GM19372 (cell line): ENCODE data around the gene WASF3.

ENCODE experiments used
- ATAC-seq: cut with Tn5 transposase; IDR thresholded peaks from one replicate; pipeline ENCODE4 v1.9.1; 2021; ENCODE audit warnings: mild to moderate bottlenecking, low read depth, moderate library complexity; ENCODE audit not compliant: unreplicated experiment

The WASF3 gene

DNA sequence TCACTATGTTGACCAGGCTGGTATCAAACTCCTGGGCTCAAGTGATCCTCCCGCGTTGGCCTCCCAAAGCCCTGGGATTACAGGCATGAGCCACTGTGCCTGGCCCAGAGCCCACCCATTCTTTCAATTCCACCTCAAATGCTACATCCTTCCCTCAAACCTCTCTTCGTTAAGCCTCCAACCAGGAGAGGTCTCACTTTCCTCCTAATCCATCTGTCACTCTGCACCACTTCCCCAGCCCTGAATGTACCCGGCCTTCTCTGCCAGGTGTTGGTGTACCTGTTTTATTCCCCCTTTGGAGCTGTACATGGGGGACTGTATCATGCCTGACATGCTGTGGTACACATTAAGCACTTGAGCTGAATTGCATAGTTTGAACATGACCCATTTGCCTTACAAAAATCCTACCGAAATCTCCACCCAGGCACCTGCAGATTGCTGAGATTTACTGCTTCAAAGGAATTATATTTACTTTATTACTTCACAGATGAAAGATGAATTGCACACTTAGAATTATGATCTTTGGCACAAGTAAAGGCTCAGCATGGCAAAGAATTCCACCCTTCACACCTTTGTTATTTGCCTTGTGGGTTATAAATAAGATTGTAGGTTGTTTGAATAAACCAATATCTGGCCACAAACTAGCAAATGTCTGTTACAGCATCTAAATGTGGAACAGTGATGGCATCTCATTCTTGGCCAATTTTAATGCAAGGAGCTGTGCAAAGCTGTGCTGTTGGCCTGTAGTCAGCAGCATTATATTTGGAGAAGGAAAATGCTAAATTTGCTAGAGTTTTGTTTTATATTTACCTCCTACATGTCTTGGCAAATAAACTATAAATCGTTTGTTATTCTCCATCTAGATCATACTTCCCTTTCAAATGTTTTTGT, 15.6 kb upstream of the WASF3 start:
- ATAC-seq = no peak

DNA sequence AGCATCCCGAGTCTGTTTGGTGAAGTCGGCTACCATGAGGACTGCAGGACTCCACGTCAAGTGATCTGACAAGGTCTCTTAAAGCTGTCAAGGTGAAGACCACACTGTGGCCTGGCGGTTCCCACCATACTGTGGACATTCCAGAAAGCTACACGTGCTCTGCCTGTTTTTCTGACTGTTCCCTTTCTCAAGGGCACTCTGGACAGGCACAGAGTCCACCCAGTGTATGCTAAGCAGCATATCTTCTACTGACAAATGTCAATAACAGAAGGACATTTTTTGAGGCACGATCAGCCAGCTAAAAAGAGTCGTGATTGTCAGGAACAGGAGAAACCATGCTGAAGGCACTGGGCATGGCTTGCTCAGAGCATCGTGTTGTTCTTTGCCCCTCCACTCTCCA, 12.8 kb upstream of the WASF3 start:
- ATAC-seq = no peak

DNA sequence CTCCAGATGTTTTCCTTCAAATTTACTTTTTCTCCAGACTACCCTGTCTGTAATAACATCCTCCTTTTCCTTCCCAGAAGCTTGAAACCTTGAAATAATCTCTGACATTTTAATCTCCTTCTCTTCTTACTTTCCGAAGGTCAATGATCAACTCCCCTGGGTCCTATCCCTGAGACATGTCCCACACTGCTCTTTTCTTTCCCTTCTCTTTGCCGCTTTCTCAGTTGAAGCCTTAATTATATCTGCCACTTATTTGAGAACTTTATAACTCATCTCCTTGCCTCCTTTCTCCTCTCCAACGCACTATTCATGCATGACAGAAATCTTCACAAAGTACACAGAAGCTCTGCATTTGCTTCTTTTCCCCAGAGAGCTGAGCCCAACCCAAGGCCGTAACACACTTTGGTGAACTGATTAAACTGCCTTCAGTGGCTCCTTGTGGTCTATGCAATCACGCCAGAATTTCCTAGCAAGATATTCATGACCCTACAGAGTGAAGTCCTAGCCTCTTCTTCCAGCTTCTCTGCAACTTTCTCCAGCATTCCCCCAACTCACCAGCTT, 9.2 kb upstream of the WASF3 start:
- ATAC-seq = no peak

DNA sequence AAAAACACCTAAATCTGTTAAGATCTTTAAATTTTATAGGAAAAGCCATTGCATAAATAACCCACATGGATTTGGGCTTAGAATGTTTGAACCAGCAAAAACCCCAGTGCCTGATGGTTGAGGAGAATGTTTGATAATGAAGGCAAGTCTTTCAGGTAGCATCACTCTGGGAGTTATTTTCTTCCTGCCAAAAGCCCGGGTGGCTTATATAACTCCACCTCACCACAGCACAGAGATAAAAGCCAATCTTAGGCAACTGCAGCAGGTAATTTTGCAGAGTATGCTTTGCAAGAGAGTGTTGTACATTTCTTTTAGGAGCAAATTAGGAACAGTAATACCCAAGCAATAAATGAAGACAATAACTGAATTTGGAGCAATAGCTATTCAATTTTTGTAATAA, 7.8 kb upstream of the WASF3 start:
- ATAC-seq = no peak

DNA sequence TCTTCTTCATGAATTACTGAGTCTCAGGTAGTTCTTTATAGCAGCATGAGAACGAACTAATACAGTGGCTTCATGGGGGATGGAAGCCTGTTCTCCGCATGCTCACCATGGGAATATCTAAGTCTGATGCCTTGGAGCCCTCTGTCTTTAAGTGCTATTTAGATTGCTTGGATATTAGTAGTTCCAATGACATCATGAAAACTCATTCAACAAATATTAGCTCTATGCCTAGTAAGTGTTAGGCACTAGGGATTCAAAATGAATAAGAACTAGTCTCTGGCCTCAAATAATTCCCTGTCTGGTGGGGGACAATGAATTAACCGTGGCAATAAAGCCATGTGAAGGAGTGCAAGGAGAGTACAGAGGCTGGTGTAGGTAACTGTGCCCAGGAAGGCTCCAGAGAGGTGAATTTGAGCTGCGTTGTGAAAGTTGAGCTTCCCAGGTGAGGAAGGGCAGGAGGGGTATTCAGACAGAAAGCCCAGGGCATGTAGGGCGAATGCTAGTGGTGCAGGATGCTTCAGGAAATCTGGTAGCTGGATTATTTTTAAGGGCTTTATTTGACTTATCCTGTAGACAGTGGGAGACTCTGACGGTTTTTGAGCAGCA, 6.1 kb upstream of the WASF3 start:
- no peak for ATAC-seq

DNA sequence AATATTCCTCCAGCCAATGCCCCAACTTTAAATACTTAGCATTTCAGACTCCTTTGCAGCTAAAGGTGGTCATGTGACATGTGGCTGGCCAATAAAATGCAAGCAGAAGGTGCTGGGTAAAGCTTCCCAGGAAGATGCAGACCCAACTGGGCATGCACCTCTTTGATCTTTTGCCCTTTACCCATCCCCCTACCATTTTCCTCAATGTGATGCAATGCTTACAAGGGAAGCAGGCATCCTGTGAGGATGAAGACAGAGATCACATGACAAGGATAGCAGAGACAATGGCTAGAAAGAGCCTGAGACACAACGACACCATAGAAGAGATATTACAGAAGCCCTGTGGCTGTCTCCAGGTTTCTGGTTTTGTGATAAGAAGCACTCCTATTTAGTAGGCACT, 2.1 kb upstream of the WASF3 start:
- ATAC-seq = no peak

DNA sequence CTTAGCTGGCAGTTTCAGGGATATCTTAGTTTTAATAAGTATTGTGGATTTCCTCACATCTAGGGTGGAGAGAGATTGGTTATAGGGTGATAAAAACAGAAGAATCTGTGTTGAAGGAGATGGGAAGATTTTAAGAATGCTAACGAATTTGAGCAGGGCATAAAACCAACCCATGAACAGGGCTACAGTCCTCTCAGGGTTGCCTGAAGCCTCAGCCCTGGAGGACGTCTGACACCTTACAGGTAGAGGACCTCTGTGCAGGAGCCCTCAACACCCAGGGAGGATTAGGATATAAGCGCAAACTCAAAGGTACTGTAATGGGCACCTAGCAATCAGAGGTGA, 461 bp upstream of the WASF3 start:
- peak; percentile 45 for ATAC-seq

DNA sequence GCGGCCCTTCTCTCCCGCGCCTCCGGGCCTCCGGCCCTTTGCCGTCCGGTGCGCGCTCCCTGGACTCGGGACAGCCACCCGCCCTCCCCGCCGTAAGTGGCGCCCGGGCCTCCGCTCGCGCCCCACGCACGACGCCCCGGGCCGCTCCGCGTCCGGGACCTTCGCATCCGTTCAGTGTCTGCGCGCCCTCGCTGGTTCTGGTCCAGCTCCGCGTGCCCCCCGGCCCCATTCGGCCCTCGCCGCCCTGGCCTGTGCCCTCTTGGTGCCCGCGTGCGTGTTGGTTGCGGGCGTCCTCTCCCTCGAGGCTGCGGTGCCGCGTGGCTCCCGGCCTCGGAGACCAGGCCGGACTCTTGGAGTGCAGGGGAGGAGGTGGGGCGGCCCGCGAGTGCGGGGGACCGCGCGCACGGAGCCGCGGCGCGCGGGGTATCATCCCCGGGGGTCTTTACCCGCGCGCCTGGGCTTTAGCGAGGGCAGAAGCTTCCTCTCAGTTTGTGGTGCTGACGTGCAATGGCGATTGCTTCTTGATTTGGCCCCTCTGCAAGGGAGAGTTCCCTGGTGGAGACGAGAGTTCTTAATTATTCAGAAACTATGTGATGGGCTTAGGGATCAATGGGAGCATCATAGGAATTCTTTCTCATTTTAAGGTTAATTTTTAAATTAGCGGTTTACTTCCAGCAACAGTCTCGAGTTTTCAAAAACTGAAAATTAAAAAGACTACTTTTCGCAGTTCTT, 757 bp downstream of the WASF3 start:
- peak; percentile 7 for ATAC-seq

DNA sequence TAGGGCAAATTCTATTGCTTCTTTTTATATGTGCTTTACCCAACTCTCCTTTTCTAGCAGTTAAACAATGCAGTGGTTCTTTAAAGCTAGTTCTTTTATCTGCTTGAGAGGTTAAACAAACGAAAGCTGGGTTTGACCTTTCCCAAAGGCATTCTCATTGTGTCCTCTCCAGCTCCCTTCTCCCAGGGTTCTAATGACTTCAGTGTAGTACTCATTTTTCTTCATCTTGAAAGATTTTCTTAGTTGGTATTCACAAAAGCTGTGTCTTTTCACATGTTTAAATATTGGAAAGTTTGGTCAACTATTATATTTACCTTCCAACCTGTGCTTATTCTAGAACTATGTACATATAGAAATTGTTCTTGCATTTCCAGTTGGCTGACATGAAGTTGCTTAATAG, 1.5 kb downstream of the WASF3 start:
- ATAC-seq = no peak

DNA sequence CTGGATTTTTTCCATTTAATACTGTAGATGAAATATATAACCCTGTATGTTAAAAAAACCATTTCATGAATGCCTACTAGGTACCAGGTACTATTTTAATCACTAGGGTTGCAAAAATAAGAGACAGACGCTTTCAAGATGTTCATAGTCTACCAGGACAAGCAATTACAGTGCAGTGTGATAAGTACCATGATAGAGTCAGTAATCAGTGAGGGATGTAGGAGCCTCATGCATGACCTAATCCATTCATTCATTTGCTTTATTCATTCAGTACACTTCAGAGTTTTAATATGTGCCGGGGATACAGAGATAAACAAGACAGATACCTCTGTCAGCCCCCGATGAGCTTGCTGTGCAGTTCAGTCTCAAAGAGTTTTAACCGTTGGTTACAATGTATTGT, 3.0 kb downstream of the WASF3 start:
- ATAC-seq = no peak

DNA sequence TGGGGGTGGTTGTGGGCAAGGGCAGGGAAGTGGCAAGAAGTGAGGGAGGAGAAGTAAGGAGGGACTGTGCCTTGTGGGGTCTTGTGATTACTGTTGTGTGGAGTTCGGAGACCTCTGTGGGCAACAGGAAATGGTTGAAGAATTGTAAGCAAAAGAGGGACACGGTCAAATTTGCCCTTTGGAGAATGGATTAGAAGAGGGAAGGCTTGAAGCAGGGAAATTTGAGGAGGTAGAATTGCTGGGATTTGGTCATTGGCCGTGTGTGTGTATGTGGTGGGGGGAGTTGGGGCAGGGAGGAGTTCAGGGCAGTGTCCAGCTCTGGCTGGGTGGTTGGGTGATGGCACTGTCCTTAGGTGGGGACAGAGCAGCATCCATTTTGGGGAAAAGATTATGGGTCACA, 3.6 kb downstream of the WASF3 start:
- no peak for ATAC-seq

DNA sequence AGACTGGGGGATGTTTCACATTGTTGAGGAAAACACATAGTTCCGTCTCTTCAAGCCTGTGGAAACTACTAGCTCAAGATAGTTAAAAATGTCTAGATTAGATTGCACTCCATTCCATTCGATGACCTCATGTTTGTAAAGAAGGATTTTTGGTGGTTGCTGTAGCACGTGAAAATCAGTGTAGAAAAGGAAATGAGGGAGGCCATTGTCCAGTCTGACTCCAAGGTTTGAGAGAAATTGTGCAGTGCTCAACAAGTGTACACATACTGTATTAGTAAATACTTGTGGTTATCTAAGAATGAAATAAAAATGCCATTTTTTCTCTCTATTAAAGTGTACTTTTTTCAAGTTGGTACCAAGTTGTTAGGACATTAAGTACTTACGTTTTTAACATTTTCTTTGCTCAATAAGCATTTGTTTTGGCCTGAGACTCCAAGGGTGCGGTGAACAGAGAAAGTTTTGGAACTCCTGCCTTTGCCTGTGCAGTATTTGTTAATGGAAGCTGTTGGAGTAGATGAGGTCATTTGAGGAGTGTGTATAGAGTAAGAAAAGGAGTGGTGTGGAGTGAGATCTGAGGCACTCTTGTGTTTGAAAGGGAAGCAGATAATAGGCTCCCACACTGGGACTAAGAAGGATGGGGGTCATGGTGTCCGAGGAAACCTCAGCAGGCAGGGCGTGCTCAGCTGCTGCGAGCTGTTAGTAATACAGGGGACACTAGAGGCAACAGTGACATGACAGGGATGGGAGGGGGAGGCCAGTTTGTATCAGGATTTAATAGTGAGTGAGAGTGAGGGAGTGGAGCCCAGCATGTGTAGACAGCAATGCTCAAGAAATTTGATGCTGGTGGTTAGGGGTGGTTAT, 4.4 kb downstream of the WASF3 start:
- ATAC-seq = no peak

DNA sequence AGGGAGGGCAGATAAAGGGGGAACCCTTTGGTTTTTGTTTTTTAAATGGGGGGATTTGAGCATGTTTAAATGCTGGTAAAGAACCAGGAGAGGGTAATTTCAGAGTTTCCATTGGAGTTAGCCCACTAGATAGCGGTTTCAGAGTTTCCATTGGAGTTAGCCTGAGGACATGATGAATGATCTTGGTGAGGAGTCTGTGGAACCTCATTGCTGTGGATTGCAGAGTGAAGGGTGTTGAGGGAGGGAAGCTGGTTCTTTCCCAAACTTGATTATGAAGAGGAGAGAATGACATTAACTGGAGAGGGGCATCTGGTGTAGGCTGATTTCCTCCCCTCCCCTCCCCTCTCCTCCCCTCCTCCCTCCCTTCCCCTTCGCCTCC, 5.0 kb downstream of the WASF3 start:
- ATAC-seq = no peak

DNA sequence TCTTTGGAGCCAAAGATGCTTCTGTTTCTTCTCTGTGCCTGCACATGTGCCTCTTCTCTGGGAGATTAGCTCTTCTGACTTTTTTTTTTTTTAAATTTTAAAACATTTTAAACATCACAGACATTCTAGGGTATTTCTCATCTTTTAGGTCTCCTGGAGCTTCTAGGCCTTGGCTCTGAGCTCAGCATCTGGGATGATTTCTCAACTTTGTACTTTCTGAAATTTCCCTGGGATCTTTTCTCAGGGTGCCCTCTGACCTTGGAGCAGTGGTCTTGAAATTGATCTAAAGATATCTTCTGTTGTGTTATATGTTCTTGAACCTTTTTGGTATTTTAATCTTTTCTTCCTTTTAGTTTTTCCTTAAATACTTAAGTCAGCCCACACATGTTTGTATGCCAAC, 6.2 kb downstream of the WASF3 start:
- no peak for ATAC-seq

DNA sequence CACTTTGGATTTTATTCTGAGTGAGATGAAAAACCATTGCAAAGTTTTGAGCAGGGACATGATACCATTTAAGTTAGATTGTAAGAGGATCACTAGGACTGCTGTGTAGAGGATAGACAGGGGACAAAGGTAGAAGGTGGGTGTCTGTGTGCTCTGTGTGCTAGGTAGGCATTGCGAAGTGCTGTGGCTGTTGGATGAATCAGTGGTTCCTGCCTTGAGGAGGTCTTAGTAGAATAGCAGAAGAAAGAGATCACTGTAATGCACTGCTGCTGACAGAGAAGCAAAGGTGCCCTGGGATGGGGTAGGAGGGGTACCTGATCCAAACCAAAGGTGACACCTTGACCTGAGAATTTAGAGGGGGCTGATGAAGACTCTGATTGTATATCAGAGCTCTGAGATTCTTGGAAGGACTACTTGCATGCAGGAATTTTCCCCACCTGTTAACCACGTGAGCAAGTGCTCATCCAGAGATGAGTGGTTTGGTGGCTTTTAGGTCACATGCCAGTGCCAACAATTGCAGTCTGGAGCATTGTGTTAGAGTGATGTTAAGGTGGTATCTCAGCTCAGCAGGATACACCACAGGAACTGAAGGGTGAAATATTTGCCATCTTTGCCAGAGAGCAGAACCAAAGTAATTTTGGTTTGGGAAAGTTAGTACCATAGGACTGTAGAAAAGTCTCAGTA, 10.8 kb downstream of the WASF3 start:
- ATAC-seq = no peak

DNA sequence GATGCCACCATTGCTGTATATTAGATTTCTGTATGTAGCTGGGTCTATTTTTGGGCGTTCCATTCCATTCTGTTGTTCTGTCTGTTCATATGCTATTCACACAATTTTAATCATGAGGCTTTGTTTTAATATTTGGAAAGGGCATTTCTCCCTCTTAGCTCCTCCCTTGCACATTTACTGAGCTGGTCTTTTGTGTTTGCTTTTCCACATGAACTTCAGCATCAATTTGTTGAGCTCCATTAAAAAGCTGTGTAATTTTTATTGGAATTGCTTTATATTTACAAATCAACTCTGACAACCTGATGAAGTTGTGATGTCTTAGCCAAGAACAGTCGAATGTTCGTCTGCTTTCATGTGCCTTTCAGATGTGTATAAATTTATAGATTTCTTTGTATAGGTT, 14.0 kb downstream of the WASF3 start:
- ATAC-seq = no peak

DNA sequence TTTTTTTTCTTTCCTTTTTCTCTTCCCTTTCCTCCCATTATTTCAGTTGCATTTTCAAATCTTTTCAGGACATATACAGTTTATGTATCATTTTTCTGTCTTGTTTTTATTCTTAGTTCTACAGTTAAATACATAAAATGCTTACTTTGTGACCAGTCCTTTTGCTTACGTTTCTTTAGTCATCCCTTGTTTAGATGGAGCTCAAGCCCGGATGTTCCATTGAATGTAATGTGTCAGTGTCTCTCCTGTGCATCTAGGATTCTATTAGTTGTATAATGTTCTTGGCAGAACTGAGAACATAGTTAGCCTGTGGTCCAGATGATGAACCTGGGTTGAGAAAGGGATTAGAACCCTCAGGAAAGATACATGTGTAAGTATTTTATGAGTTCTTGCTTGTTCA, 17.8 kb downstream of the WASF3 start:
- no peak for ATAC-seq

DNA sequence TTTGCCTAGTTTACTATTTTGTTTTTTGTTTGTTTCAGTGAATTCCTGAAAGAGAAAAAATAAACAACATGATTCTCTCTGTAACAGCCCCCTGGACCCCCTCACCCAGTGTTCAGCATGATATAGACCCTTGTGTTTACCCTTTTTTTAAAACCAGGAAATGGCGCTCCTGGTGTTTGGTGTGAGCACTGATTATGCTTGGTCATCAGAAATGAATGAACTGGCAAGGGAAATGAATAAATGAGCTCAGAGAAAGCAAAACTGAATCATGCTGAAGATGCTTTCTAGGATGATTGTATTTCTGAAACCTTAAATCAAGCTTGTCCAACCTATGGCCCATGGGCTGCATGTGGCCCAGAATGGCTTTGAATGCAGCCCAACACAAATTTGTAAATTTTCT, 22.1 kb downstream of the WASF3 start:
- ATAC-seq = no peak

DNA sequence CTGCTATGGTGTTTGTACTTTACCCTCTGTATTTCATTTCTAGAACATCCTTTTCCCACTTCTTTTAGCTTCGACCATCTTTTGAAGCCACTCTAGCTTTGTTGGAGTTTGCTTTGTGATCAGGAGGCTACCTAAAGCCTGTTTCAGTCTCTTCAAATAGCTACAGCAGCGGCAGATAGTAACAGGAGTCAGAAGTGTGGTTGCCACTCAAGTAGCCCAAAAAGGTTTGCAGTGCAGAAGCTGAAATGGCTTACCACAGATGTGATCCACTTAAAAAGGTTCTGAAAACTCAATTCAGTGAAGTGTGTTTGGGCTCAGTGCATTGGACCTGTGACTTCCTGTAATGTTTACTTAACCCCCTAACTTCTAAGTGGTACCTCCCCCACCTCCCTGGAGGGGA, 26.2 kb downstream of the WASF3 start:
- ATAC-seq = no peak

DNA sequence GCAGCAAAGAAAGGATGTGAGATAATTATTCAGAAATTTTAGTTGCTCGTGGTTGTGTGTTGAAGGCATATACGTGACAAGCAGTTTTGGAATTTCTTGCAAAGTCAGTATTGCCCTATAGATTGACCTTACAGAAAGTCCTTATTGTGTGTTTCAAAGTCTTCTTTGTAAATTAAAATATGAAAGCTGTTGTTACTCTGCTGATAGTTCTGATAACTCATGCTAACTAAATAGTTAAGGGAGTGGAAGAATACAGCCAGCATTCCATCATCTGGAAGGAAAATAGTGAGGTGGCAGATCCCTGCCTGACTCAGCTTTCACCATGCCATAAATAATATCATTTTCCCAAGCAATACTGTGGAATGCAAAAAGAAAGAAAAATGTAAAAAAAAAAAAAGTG, 27.2 kb downstream of the WASF3 start:
- no peak for ATAC-seq
